WI38 (cell line): Measurements from ENCODE around the gene LMCD1.

ENCODE experiments used
- H3K4me3 ChIP-seq: 2 replicates; pipeline ENCODE4 v1.5.1; 2011; ENCODE audit warnings: low read depth, mild to moderate bottlenecking, control low read depth, low read length
- CTCF ChIP-seq: IDR thresholded peaks from 2 replicates; pipeline ENCODE4 v1.5.1; 2012; ENCODE audit warnings: low read depth, mild to moderate bottlenecking, control low read depth, low read length

LMCD1 gene

DNA sequence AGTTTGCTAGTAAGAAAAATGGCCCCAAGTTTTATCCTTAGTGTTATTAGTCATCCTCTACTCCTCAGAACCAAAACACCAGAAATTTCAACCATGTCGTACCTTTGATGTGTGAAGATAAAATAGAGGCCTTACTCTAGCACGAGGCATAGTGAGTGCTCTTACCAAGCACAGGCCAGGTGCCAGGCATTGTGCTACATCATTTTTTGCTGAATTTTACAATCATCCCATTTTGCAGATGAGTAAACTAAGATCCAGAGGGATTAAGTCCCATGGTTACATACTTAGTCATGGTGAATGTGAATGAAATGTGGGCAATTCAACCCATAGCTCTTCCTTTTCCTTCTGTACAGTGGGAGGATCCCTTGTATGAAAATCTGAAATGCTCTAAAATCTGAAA lies 15.2 kb downstream of the LMCD1 start:
- TF ChIP-seq CTCF: no peak
- H3K4me3 ChIP-seq: no peak overlapping the region

DNA sequence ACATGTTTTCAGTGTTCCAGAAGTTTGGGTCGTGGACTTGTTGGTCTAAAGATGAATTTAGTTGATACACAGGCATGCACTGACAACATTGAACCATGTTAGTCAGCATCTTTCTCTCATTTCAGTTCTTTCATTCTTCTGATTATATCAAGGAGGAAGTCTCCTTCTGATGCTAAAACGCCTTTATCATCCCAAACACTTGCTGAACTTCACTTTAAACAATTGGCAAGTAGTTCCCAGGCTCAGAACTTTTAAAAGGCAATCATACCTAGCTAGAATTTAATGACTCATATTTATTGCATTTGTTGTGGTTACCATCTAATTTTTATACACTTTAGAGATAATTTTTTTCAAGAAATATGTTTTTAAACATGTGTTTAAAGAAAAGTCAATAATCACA lies 15.9 kb downstream of the LMCD1 start:
- H3K4me3 ChIP-seq: no peak overlapping the region
- no peak for TF ChIP-seq CTCF

GRCh38 chr3:8518138-8518537 lies 16.5 kb downstream of the LMCD1 start:
- TF ChIP-seq CTCF: no peak
- no peak overlapping the region for H3K4me3 ChIP-seq

DNA sequence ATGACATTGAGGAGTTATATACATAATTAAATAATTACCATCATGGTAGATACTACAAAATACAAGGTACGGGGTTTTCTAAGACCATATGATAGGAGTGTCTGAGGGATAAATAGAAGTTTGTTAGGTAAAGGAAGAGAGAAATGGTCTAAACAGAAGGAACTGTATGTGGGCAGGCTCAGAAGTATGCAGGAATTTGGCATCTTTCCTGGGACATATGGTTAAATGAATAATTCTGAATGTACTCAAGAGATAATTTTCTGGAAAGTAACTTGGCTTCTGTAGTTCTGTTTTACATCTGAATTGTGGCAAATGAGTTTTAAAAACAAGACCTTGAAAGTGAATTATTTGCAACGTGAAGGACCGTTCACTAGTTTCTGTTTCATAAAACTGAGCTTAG lies 17.5 kb downstream of the LMCD1 start:
- no peak overlapping the region for H3K4me3 ChIP-seq
- TF ChIP-seq CTCF: no peak

DNA sequence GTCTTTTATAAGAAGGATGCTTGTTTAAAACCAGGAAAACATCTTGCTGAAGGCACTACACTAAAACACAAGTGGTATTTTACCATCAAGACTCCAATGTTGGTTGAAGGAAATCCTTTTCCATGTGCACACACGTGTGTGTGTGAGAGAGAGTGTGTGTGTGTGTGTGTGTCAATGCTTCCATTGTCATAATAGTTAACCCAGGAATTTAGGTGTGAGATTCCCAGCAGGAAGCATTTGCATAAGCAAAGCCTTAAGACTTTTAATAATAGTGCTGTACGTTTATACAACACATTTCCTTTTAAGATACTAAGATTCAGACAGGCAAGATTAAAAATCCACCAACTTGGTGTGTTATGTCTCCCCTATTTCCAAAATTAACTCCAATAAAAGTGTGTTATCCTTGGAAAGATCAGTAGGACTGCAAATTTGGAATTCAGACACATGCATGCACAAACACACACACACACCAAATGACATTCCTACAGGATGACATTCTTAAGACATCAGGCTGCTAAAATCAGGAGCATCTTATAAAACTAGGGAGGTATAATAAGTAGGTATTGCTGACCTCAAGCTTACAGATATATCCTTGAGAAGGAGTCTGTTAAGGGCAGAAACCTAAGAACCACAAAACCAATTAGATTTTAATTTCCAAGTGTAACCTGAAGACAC lies 18.3 kb downstream of the LMCD1 start:
- no peak overlapping the region for H3K4me3 ChIP-seq
- TF ChIP-seq CTCF: no peak

DNA sequence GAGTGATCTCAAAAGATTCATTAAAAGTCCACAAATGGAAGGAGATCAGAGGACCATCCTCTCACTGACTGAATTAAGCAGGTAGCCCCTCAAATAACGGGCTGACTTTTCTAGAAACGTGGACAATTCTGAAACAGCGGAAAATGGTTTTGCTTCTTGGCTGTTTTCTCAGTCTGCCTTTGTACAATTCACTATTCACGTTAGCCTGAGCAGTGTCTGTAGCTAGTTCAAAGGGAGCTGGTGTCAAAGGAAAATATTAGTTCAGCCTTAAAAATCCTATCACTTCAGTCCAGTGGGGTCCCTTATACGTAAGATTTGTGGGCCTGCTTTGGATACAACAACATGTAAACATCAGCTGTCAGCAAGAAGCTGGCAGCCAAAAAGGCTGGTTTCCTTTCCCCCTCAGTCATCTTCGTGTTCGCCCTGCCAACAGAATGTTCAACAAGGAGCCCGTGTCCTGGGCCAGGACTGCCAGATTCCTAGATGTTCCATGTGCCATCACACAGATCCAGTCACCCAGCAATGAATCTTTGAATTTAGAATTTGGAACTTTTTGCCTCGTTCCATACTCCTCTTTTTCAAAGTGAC lies 19.3 kb downstream of the LMCD1 start:
- no peak overlapping the region for H3K4me3 ChIP-seq
- TF ChIP-seq CTCF: no peak

- no peak for TF ChIP-seq CTCF
These were observed 21.4 kb downstream of the LMCD1 start for GRCh38 chr3:8523041-8523440.

More at GRCh38 chr3:8523041-8523440, 21.4 kb downstream of the LMCD1 start:
- no peak overlapping the region for H3K4me3 ChIP-seq
